ENCODE results near the gene SUMO2. TPM values are rescaled to one million over a fixed set of nuclear protein-coding genes. Genes with fewer than 3 reads are reported as not detected.

SUMO2 gene
- total and polyA plus RNA-seq, 9 of the 15 experiments (the other 6 are each of a cell fraction or from before 2014, with no cell fraction given), result 157 to 733 (median 419) TPM

DNA sequence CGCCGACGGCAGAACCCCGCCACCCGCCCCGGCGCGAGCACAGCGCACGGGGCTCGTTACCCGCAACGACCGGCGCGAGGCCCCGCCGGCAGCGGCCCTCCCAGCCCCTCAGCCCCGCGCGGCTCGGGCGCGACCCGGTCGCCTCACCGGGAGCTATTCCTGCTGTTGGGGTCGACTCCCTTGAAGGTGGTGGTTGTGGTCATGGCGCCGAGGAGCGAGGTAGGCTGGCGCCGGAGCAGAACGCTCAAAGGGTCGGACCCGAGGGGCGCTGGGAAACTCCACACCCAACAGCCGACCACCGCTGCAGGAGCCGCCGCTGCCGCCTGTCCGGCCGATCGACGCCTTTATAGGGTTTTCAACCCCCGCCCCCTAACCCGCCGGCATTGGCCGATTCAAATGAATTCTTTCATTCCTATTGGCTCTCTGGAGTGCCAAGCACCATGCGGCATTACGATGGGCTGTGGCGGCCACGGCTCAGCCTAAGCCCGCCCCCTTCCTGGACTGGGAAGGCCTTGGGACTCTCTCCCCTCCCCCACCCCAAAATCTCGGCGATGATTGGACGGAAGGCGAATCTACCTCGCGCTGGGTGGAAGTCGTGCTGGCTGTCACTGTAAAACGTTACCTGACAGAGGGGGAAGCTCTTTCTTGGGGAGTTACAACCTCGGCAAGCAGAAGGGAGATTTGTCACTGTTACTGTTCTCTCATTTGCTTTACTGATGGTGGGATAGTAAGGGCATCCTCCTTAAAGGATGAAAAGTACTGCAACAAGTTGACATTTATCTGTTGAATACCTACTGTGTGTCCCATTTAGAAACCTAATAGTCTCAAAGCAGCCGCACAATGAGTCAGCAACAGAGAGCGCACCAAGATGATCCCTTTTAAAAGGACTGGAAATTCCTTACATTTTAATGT is 28.3 kb downstream of the SUMO2 start, which contains the start of gene JPT1 (continued):
- TF ChIP-seq, protein P1, sequence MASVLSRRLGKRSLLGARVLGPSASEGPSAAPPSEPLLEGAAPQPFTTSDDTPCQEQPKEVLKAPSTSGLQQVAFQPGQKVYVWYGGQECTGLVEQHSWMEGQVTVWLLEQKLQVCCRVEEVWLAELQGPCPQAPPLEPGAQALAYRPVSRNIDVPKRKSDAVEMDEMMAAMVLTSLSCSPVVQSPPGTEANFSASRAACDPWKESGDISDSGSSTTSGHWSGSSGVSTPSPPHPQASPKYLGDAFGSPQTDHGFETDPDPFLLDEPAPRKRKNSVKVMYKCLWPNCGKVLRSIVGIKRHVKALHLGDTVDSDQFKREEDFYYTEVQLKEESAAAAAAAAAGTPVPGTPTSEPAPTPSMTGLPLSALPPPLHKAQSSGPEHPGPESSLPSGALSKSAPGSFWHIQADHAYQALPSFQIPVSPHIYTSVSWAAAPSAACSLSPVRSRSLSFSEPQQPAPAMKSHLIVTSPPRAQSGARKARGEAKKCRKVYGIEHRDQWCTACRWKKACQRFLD (CRISPR knock-in tag; IDR thresholded peaks at IDR 0.05), result no peak; the same call in 1 of the 2 replicates
- TF ChIP-seq SMC3 (conservative IDR thresholded peaks at IDR 0.05; ENCODE audit: insufficient read depth, low read depth, low read length) (no peak), FOXM1 (IDR thresholded peaks at IDR 0.05; ENCODE audit: low read depth) (peak; percentile 97), FOXM1 (CRISPR knock-in tag; IDR thresholded peaks at IDR 0.05; ENCODE audit: low read depth) (no peak; the same call in 1 of the 2 replicates), TAL1 (IDR thresholded peaks at IDR 0.05) (no peak), EGR1 (conservative IDR thresholded peaks at IDR 0.05) (peak; percentile 34), ZNF347 (CRISPR knock-in tag; IDR thresholded peaks at IDR 0.05; ENCODE audit: low read depth) (no peak), SMARCE1 (IDR thresholded peaks at IDR 0.05) (peak; percentile 55), ESRRA (IDR thresholded peaks at IDR 0.05; ENCODE audit: borderline replicate concordance, low read depth) (peak; percentile 37; the same call in 1 of the 2 replicates), ELF1 (tag; IDR thresholded peaks at IDR 0.05) (peak; percentile 57), ZNF263 (CRISPR knock-in tag; IDR thresholded peaks at IDR 0.05; ENCODE audit: borderline replicate concordance) (no peak; the same call in none of the 2 replicates), ZNF134 (CRISPR knock-in tag; conservative IDR thresholded peaks at IDR 0.05) (no peak), FOS (IDR thresholded peaks at IDR 0.05; ENCODE audit: extremely low read depth, insufficient read length) (peak; percentile 97), NR4A1 (CRISPR knock-in tag; IDR thresholded peaks at IDR 0.05) (peak; percentile 58; the same call in 1 of the 2 replicates), NR4A1 (tag; IDR thresholded peaks at IDR 0.05) (peak; percentile 57; the same call in 1 of the 2 replicates), NCOR1 (IDR thresholded peaks at IDR 0.05) (peak; percentile 19; the same call in 1 of the 2 replicates)
- TF ChIP-seq, protein P2, sequence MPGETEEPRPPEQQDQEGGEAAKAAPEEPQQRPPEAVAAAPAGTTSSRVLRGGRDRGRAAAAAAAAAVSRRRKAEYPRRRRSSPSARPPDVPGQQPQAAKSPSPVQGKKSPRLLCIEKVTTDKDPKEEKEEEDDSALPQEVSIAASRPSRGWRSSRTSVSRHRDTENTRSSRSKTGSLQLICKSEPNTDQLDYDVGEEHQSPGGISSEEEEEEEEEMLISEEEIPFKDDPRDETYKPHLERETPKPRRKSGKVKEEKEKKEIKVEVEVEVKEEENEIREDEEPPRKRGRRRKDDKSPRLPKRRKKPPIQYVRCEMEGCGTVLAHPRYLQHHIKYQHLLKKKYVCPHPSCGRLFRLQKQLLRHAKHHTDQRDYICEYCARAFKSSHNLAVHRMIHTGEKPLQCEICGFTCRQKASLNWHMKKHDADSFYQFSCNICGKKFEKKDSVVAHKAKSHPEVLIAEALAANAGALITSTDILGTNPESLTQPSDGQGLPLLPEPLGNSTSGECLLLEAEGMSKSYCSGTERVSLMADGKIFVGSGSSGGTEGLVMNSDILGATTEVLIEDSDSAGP (CRISPR knock-in tag; IDR thresholded peaks at IDR 0.05), result no peak
- TF ChIP-seq, protein P3, sequence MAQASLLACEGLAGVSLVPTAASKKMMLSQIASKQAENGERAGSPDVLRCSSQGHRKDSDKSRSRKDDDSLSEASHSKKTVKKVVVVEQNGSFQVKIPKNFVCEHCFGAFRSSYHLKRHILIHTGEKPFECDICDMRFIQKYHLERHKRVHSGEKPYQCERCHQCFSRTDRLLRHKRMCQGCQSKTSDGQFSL (CRISPR knock-in tag; IDR thresholded peaks at IDR 0.05), result peak; percentile 47; the same call in 1 of the 2 replicates
- TF ChIP-seq, protein P3 (tag; IDR thresholded peaks at IDR 0.05), result no peak
- TF ChIP-seq, protein P4, sequence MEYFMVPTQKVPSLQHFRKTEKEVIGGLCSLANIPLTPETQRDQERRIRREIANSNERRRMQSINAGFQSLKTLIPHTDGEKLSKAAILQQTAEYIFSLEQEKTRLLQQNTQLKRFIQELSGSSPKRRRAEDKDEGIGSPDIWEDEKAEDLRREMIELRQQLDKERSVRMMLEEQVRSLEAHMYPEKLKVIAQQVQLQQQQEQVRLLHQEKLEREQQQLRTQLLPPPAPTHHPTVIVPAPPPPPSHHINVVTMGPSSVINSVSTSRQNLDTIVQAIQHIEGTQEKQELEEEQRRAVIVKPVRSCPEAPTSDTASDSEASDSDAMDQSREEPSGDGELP (CRISPR knock-in tag; IDR thresholded peaks at IDR 0.05; ENCODE audit: borderline replicate concordance), result peak; percentile 70; the same call in 1 of the 2 replicates
- TF ChIP-seq, protein P5, sequence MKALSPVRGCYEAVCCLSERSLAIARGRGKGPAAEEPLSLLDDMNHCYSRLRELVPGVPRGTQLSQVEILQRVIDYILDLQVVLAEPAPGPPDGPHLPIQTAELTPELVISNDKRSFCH (CRISPR knock-in tag; IDR thresholded peaks at IDR 0.05), result no peak
- TF ChIP-seq, protein P5 (tag; IDR thresholded peaks at IDR 0.05), result peak; percentile 39

All from K562 (cell line).